Skeletal muscle tissue (tissue), 4 donors: ENCODE data around the gene RNGTT. TPM values are rescaled to one million over a fixed set of nuclear protein-coding genes. Genes with fewer than 3 reads are reported as not detected.
"Not testable (repeated sequence)": the region's sequence is repeated elsewhere in the genome, so short reads cannot be mapped to it uniquely, and the experiment has no call there.

Experiments
- H3K27ac ChIP-seq: one replicate; pipeline ENCODE4 v1.7.0; 2013; ENCODE audit warnings: mild to moderate bottlenecking, low read depth, low read length, inconsistent platforms
- H3K27me3 ChIP-seq, 3 donors: one replicate each; pipeline ENCODE4 v1.7.0; 2013; ENCODE audit warnings: low read length in 3 of 3; ENCODE audit not compliant: control insufficient read depth in 3 of 3, insufficient read depth in 3 of 3
- H3K36me3 ChIP-seq, 3 donors: one replicate each; pipeline ENCODE4 v1.7.0; 2013; ENCODE audit warnings: low read length in 3 of 3; ENCODE audit not compliant: control insufficient read depth in 3 of 3, insufficient read depth in 3 of 3
- H3K4me1 ChIP-seq, 3 donors: one replicate each; pipeline ENCODE4 v1.7.0; 2013; ENCODE audit warnings: low read length in 3 of 3, mild to moderate bottlenecking in 3 of 3; ENCODE audit not compliant: control insufficient read depth in 3 of 3, insufficient read depth in 3 of 3
- H3K4me3 ChIP-seq, 3 donors: one replicate each; pipeline ENCODE4 v1.7.0; 2013; ENCODE audit warnings: low read length in 3 of 3
- H3K9ac ChIP-seq, 3 donors: one replicate each; pipeline ENCODE4 v1.7.0; 2013; ENCODE audit warnings: low read length in 3 of 3, mild to moderate bottlenecking in 3 of 3, moderate library complexity in 2 of 3, low read depth in 1 of 3
- H3K9me3 ChIP-seq, 3 donors: one replicate each; pipeline ENCODE4 v1.7.0; 2013; ENCODE audit warnings: low read length in 3 of 3; ENCODE audit not compliant: control insufficient read depth in 3 of 3
- total RNA-seq: library from RNA; depleted of rRNA; stranded (reverse); fragments of >200 nt; gene quantifications from one replicate; pipeline ENCODE4 v1.2.3, GENCODE V29; 2014
- donor health status: Osteomylitis.

RNGTT gene
- total RNA-seq, 1 donor from 2014 or later, result 19.3 TPM

GRCh38 chr6:88992741-88993552, 29.5 kb upstream of the RNGTT start:
- H3K36me3 ChIP-seq, result no peaks in the 10 kb centered on the region
- no peaks in the 10 kb centered on the region for H3K27me3 ChIP-seq
- no peak overlapping the region for H3K9ac ChIP-seq
- H3K4me1 ChIP-seq, result no peaks in the 10 kb centered on the region
- no peak overlapping the region for H3K27ac ChIP-seq
- no peaks in the 10 kb centered on the region for H3K9me3 ChIP-seq
- H3K4me3 ChIP-seq, result no peak overlapping the region

- H3K36me3 ChIP-seq, result no peaks in the 10 kb centered on the region
- no peak overlapping the region for H3K27ac ChIP-seq
- no peaks in the 10 kb centered on the region for H3K9me3 ChIP-seq
- H3K4me1 ChIP-seq, result no peaks in the 10 kb centered on the region
- H3K9ac ChIP-seq, result no peak overlapping the region
- no peaks in the 10 kb centered on the region for H3K27me3 ChIP-seq
- H3K4me3 ChIP-seq, result no peak overlapping the region
These were observed 25.8 kb upstream of the RNGTT start for GRCh38 chr6:88989215-88989614.

GRCh38 chr6:88987922-88988321, 24.5 kb upstream of the RNGTT start:
- Histone ChIP-seq H3K4me1 (peaks cover 2 to 6% (median 5%) of the 10 kb centered on the region in 3 donors), H3K4me3 (no peak overlapping the region), H3K9ac (no peak overlapping the region), H3K9me3 (no peaks in the 10 kb centered on the region), H3K36me3 (no peaks in the 10 kb centered on the region), H3K27ac (no peak overlapping the region), H3K27me3 (no peaks in the 10 kb centered on the region)

GRCh38 chr6:88985901-88986300, 22.5 kb upstream of the RNGTT start:
- no peaks in the 10 kb centered on the region for H3K27me3 ChIP-seq
- no peak overlapping the region for H3K4me3 ChIP-seq
- H3K9me3 ChIP-seq, result no peaks in the 10 kb centered on the region
- H3K9ac ChIP-seq, result no peak overlapping the region
- H3K27ac ChIP-seq, result no peak overlapping the region
- H3K36me3 ChIP-seq, result no peaks in the 10 kb centered on the region
- peaks cover 3 to 6% (median 5%) of the 10 kb centered on the region in 3 donors for H3K4me1 ChIP-seq

GRCh38 chr6:88984606-88985005, 21.2 kb upstream of the RNGTT start:
- no peaks in the 10 kb centered on the region for H3K27me3 ChIP-seq
- no peaks in the 10 kb centered on the region for H3K36me3 ChIP-seq
- H3K4me1 ChIP-seq, result peaks cover 3 to 6% (median 5%) of the 10 kb centered on the region in 3 donors
- H3K9ac ChIP-seq, result no peak overlapping the region
- H3K4me3 ChIP-seq, result no peak overlapping the region
- H3K27ac ChIP-seq, result no peak overlapping the region
- no peaks in the 10 kb centered on the region for H3K9me3 ChIP-seq

- Histone ChIP-seq H3K36me3 (no peaks in the 10 kb centered on the region), H3K9me3 (no peaks in the 10 kb centered on the region), H3K27me3 (no peaks in the 10 kb centered on the region), H3K4me3 (no peak overlapping the region), H3K9ac (no peak overlapping the region), H3K4me1 (peaks cover 3 to 6% (median 5%) of the 10 kb centered on the region in 3 donors), H3K27ac (no peak overlapping the region)
These were observed 20.7 kb upstream of the RNGTT start for GRCh38 chr6:88984152-88984551.

GRCh38 chr6:88983532-88983931, 20.1 kb upstream of the RNGTT start:
- H3K4me1 ChIP-seq, result peaks cover 3 to 6% (median 5%) of the 10 kb centered on the region in 3 donors
- no peak overlapping the region for H3K27ac ChIP-seq
- H3K36me3 ChIP-seq, result no peaks in the 10 kb centered on the region
- H3K9ac ChIP-seq, result no peak overlapping the region
- no peaks in the 10 kb centered on the region for H3K27me3 ChIP-seq
- no peaks in the 10 kb centered on the region for H3K9me3 ChIP-seq
- no peak overlapping the region for H3K4me3 ChIP-seq

GRCh38 chr6:88983129-88983528, 19.7 kb upstream of the RNGTT start:
- H3K9ac ChIP-seq, H3K4me3 ChIP-seq, H3K4me1 ChIP-seq, H3K9me3 ChIP-seq, H3K36me3 ChIP-seq, H3K27me3 ChIP-seq: not testable (repeated sequence)
- peak overlapping the region; percentile 36 for H3K27ac ChIP-seq

GRCh38 chr6:88982720-88983119, 19.3 kb upstream of the RNGTT start:
- Histone ChIP-seq H3K27me3 (no peaks in the 10 kb centered on the region), H3K36me3 (no peaks in the 10 kb centered on the region), H3K9ac (no peak overlapping the region), H3K4me1 (peaks cover 3 to 6% (median 5%) of the 10 kb centered on the region in 3 donors), H3K9me3 (no peaks in the 10 kb centered on the region), H3K4me3 (no peak overlapping the region), H3K27ac (peak overlapping the region; percentile 36)

- no peaks in the 10 kb centered on the region for H3K9me3 ChIP-seq
- no peak overlapping the region for H3K27ac ChIP-seq
- H3K36me3 ChIP-seq, result no peaks in the 10 kb centered on the region
- H3K4me1 ChIP-seq, result no peaks in the 10 kb centered on the region
- H3K4me3 ChIP-seq, result no peak overlapping the region
- H3K9ac ChIP-seq, result no peak overlapping the region
- peaks cover 0 to 3% (median 0%) of the 10 kb centered on the region in 3 donors for H3K27me3 ChIP-seq
These were observed 12.0 kb upstream of the RNGTT start for GRCh38 chr6:88975369-88975768.
